Kidney (tissue), 14 donors: Measurements from ENCODE around the gene EVI5. TPM values are rescaled to one million over a fixed set of nuclear protein-coding genes. Genes with fewer than 3 reads are reported as not detected.

Source experiments
- DNase-seq, 5 donors: peaks; one replicate each; pipeline ENCODE4 v3.0.0-alpha.2; 2013 to 2020
- FAIRE-seq: peaks from 2 replicates; lab custom pipeline; 2012; peaks lifted over from hg19 to GRCh38; lab: Jason Lieb, UNC
- H3K27ac ChIP-seq, 2 donors: one replicate each; pipeline ENCODE4 v1.7.0; 2013; ENCODE audit warnings: low read depth in 2 of 2, low read length in 2 of 2, inconsistent platforms in 1 of 2
- H3K27me3 ChIP-seq: one replicate; pipeline ENCODE4 v1.7.1; 2013; ENCODE audit warnings: low read length, inconsistent platforms; ENCODE audit not compliant: control insufficient read depth, insufficient read depth
- H3K36me3 ChIP-seq, 3 donors: one replicate each; pipeline versions ENCODE4 v1.7.0 to v1.7.1; 2013; ENCODE audit warnings: low read length in 3 of 3, control low read depth in 1 of 3, inconsistent platforms in 1 of 3; ENCODE audit not compliant: insufficient read depth in 3 of 3, control insufficient read depth in 2 of 3
- H3K4me1 ChIP-seq, 3 donors: one replicate each; pipeline versions ENCODE4 v1.7.0 to v1.7.1; 2013; ENCODE audit warnings: low read length in 3 of 3, inconsistent platforms in 1 of 3, low read depth in 1 of 3; ENCODE audit not compliant: control insufficient read depth in 2 of 3, insufficient read depth in 2 of 3
- H3K4me3 ChIP-seq, 3 donors: one replicate each; pipeline versions ENCODE4 v1.7.0 to v1.8.1; 2013; ENCODE audit warnings: low read length in 3 of 3, control low read depth in 1 of 3, inconsistent platforms in 1 of 3
- H3K9ac ChIP-seq, 3 donors: one replicate each; pipeline versions ENCODE4 v1.7.0 to v1.7.1; 2013; ENCODE audit warnings: low read length in 3 of 3, control low read depth in 1 of 3, inconsistent platforms in 1 of 3
- H3K9me3 ChIP-seq, 3 donors: one replicate each; pipeline versions ENCODE4 v1.7.0 to v1.7.1; 2013; ENCODE audit warnings: low read length in 3 of 3, control low read depth in 1 of 3, inconsistent platforms in 1 of 3; ENCODE audit not compliant: control insufficient read depth in 2 of 3, insufficient read depth in 1 of 3
- intact Hi-C: fragments of 100-400 bp; cut with DNase I; formaldehyde crosslinking; loops from one replicate; pipeline ENCODE4 v1.11.1; 2022
- polyA plus RNA-seq: library from polyadenylated mRNA; stranded (reverse); fragments of 350-450 nt; fragmentation: Illumina TruSeq; extraction: RNeasy Lipid Tissue Mini Kit (QIAGEN cat#74804); gene quantifications from one replicate; pipeline ENCODE4 v1.2.3, GENCODE V29; 2014; ENCODE audit warnings: low read depth, low replicate concordance; ENCODE audit not compliant: insufficient read depth
- total RNA-seq: library from RNA; stranded (reverse); fragmentation: NEBNext Ultra II Directional; extraction: Animal tissue kit (Norgen Biotek cat#: 25700); gene quantifications from one replicate; pipeline ENCODE4 v1.2.1, GENCODE V29; 2021
- TF ChIP-seq, protein P1 (sequence below): IDR thresholded peaks from 3 replicates; pipeline ENCODE4 v1.5.1; 2012; ENCODE audit warnings: mild to moderate bottlenecking, moderate library complexity, borderline replicate concordance; ENCODE audit not compliant: insufficient read depth; ENCODE audit errors: extremely low read depth
- donor health status: control.
- donor health status: control.
- donor health status: control.
- donor health status: control.
- donor health status: control.
- donor health status: DM: yes; HTN: yes; CAD: no.
- donor health status: Normal renal cell carcinoma (clear cell type).

EVI5 gene
- total and polyA plus RNA-seq, 2 donors from 2014 or later, result 3.6 to 36.5 TPM

DNA sequence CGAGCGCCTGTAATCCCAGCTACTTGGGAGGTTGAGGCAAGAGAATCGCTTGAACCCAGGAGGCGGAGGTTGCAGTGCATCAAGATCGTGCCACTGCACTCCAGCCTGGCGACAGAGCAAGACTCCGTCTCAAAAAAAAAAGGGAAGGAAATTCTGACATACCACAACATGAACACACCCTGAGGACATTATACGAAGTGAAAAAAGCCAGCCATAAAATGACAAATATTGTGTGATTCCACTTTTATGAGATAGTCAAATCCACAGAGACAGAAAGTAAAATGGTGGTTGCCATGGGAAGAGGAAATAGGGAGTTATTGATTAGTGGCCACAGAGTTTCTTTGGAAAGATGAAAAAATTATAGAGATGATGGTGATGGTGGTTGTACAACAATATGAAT, 41.7 kb downstream of the EVI5 start:
- no peaks in the 10 kb centered on the region for H3K4me1 ChIP-seq
- no peak overlapping the region for H3K4me3 ChIP-seq
- no peaks in the 10 kb centered on the region for H3K9me3 ChIP-seq
- H3K27ac ChIP-seq, result no peak overlapping the region
- no peaks in the 10 kb centered on the region for H3K36me3 ChIP-seq
- no peak overlapping the region for H3K9ac ChIP-seq
- no peaks in the 10 kb centered on the region for H3K27me3 ChIP-seq
- intact Hi-C loops, result no loop called here
- FAIRE-seq (no peak), DNase-seq (no peak)
- TF ChIP-seq, protein P1, sequence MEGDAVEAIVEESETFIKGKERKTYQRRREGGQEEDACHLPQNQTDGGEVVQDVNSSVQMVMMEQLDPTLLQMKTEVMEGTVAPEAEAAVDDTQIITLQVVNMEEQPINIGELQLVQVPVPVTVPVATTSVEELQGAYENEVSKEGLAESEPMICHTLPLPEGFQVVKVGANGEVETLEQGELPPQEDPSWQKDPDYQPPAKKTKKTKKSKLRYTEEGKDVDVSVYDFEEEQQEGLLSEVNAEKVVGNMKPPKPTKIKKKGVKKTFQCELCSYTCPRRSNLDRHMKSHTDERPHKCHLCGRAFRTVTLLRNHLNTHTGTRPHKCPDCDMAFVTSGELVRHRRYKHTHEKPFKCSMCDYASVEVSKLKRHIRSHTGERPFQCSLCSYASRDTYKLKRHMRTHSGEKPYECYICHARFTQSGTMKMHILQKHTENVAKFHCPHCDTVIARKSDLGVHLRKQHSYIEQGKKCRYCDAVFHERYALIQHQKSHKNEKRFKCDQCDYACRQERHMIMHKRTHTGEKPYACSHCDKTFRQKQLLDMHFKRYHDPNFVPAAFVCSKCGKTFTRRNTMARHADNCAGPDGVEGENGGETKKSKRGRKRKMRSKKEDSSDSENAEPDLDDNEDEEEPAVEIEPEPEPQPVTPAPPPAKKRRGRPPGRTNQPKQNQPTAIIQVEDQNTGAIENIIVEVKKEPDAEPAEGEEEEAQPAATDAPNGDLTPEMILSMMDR, result no peak

DNA sequence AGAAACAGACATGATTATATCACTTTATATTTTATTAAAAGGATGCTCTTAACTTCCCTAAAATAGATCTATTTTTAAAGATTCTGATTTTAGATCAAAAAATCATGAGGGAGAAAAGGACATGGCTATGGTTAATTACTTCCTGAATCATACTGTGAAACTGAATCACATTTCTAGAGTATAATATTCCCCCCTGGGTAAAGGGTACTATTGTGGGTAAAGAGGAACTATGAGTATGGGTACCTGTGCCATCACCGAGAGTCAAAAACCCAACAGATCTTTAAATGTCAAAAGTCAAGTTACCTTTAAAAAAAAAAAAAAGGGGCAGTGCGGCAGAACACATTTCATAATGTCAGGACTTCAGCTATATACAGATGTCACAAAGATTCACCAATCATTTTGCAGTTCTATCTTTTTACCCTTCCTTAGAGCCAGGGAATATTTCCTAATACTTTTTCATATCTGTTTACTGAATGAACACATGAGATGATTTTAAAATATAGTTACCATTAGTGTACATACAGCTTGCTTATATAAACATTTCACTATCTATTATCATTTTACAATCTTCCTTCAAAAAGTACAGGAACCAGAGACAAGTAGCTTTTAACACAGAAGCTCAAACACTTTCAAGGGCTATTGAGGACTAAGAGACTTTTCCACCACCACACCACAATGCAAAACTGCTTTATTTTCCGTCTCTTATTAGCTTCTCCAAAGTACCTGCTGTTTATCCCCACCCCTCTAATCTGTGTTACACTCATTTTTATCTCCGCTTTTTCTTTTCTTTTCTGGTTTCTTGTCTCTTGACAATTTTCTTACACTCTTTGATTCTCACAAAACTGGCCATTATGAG, 45.0 kb downstream of the EVI5 start:
- H3K4me3 ChIP-seq, result no peak overlapping the region
- H3K27ac ChIP-seq, result no peak overlapping the region
- H3K9me3 ChIP-seq, result no peaks in the 10 kb centered on the region
- H3K9ac ChIP-seq, result no peak overlapping the region
- TF ChIP-seq, protein P1, result no peak
- H3K36me3 ChIP-seq, result no peaks in the 10 kb centered on the region
- intact Hi-C loops, result no loop called here
- H3K27me3 ChIP-seq, result no peaks in the 10 kb centered on the region
- H3K4me1 ChIP-seq, result no peaks in the 10 kb centered on the region
- DNase-seq (no peak), FAIRE-seq (no peak)

DNA sequence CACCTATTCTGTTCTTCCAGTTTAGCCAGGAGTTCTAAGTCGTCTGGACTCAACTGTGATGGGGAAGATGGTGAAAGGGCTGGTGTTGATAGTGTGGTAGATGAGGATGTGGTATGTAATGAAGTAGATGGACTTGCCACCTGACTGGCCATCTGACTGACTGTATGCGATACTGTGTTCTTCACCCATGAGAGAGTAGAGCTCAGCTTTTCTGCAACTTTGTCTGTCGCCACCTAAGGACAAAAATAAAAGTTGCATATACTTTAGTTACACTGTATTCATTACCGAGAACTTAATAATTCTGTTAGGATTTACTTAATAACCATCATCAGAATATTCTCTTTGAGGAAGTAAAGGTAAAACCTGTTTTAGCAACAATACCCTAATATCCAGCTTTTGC, 48.5 kb downstream of the EVI5 start:
- Histone ChIP-seq H3K4me1 (no peaks in the 10 kb centered on the region), H3K9me3 (no peaks in the 10 kb centered on the region), H3K36me3 (no peaks in the 10 kb centered on the region), H3K27me3 (no peaks in the 10 kb centered on the region), H3K4me3 (no peak overlapping the region), H3K9ac (no peak overlapping the region), H3K27ac (no peak overlapping the region)
- intact Hi-C loops, result no loop called here
- DNase-seq (peak in 2 of 5 donors; percentile 30 to 34), FAIRE-seq (no peak)
- TF ChIP-seq, protein P1, result no peak

DNA sequence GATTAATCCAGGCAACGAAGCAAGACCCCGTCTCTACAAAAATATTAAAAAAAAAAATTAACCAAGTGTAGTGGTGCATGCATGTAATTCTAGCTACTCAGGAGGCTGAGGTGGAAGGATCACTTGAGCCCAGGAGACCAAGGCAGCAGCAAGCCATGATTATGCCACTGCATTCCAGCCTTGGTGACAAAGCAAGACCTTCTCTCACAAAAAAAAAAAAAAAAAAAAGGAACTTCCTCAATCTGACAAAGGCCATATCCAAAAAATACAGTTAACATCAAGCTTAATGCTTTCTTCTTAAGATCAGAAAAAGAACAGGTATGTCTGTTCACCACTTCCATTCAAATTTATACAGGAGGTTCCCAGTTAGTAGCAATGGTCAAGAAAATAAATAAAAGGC, 54.4 kb downstream of the EVI5 start:
- FAIRE-seq, result no peak
- Histone ChIP-seq H3K27ac (no peak overlapping the region), H3K4me1 (no peaks in the 10 kb centered on the region), H3K27me3 (no peaks in the 10 kb centered on the region), H3K9ac (no peak overlapping the region), H3K9me3 (no peaks in the 10 kb centered on the region), H3K4me3 (no peak overlapping the region), H3K36me3 (no peaks in the 10 kb centered on the region)
- intact Hi-C loops, result no loop called here
- no peak for DNase-seq
- TF ChIP-seq, protein P1, result no peak
